Gastrocnemius medialis (tissue), 4 donors: ENCODE measurements around the gene HSPA13. TPM values are rescaled to one million over a fixed set of nuclear protein-coding genes. Genes with fewer than 3 reads are reported as not detected.

Source experiments
- ATAC-seq, 2 donors: fragments of 150-250 bp; one replicate each; pipeline ENCODE4 v1.9.1; 2016
- DNase-seq, 2 donors: peaks; one replicate each; pipeline ENCODE4 v3.0.0-alpha.2; 2019
- H3K27ac ChIP-seq, 4 donors: fragments of 200-600 bp; sonication (generic); 1 replicate in 1 of 4; 2 replicates in 3 of 4; pipeline ENCODE4 v1.5.1; 2016 to 2018; ENCODE audit warnings: mild to moderate bottlenecking in 2 of 4, moderate library complexity in 1 of 4
- H3K27me3 ChIP-seq, 3 donors: fragments of 200-600 bp; sonication (generic) in 2 of 3; 1 replicate in 1 of 3; 2 replicates in 2 of 3; pipeline versions ENCODE4 v1.5.1 to v1.6.0; 2016 to 2019; ENCODE audit warnings: mild to moderate bottlenecking in 1 of 3, moderate library complexity in 1 of 3
- H3K36me3 ChIP-seq, 2 donors: fragments of 200-600 bp; sonication (generic) in 1 of 2; one replicate each; pipeline ENCODE4 v1.5.1; 2017 to 2018
- H3K4me1 ChIP-seq, 2 donors: fragments of 200-600 bp; sonication (generic) in 1 of 2; one replicate each; pipeline ENCODE4 v1.5.1; 2016 to 2017; ENCODE audit warnings: mild to moderate bottlenecking in 2 of 2
- H3K4me3 ChIP-seq, 4 donors: fragments of 200-600 bp; sonication (generic) in 3 of 4; 1 replicate in 1 of 4; 2 replicates in 3 of 4; pipeline ENCODE4 v1.5.1; 2016 to 2019; ENCODE audit warnings: mild to moderate bottlenecking in 2 of 4
- H3K9me3 ChIP-seq, 3 donors: fragments of 200-600 bp; sonication (generic) in 2 of 3; 1 replicate in 1 of 3; 2 replicates in 2 of 3; pipeline ENCODE4 v1.5.1; 2016 to 2019
- CTCF ChIP-seq, 5 experiments: fragments of 450-650 bp in 3 of 5; fragments of 200-600 bp in 2 of 5; sonication (generic) in 2 of 5; IDR thresholded peaks in 4 of 5; conservative IDR thresholded peaks in 1 of 5; 1 replicate in 4 of 5; 2 replicates in 1 of 5; pipeline ENCODE4 v1.5.1; 2016 to 2019; ENCODE audit warnings: antibody characterized with exemption in 5 of 5, mild to moderate bottlenecking in 3 of 5, moderate library complexity in 3 of 5
- POLR2A ChIP-seq, 2 donors: fragments of 450-650 bp; IDR thresholded peaks; one replicate each; pipeline ENCODE4 v1.6.1; 2017; ENCODE audit warnings: antibody characterized with exemption in 2 of 2, mild to moderate bottlenecking in 2 of 2, moderate library complexity in 2 of 2
- in situ Hi-C, 4 donors: fragments of 200-750 bp; cut with MboI; loops; one replicate each; pipeline versions ENCODE4 v1.15.0 to v1.8.0; 2017; ENCODE audit warnings: low sequenced_read_pairs in 4 of 4
- intact Hi-C: fragments of 100-400 bp; cut with DNase I; formaldehyde crosslinking; loops from one replicate; pipeline ENCODE4 v1.15.1; 2023; ENCODE audit warnings: low total_unique reads
- total RNA-seq, 4 donors: library from RNA; depleted of rRNA; stranded (reverse); fragments of >200 nt; gene quantifications; one replicate each; pipeline versions ENCODE4 v1.1.0 to v1.2.3, GENCODE V29; 2016

Gene HSPA13
- total RNA-seq = 1 to 10 TPM; 4.8 to 8.3 (median 7.4) TPM

DNA sequence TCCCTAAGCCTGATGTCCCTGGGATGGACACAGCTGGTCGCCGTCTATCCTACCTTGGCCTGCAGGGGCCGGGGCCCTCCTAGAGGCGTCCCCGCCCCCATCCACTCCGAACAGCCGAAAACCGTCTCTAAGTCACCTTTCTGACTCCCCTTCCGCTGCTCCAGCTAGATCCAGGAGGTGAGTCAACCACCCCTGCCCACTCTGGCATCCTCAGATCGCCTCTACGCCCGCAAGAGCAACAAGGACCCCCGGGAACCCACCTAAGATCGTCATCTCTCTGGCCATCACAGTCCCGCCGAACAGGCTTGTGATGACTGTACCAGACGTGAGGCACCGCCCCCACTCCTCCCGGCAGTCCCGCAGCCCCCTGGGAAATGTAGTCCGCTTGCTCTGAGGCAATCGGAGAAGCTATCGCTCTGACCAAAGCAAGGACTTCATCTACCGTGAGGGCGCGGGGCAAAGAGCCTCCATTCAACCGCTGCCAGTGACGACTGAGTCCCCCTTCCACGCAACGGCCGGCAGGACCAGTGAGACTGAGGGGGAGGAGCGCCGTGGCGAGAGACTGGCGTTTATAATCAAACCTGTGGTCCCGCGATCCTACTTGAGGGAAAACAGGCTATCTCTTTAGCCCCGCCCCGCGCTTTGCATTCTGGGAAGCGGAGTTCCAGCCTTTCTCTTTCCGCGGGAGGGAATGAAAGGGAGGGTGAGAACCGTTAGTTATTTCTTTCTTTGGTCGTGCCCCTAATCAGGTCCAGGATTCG is at the start of gene HSPA13:
Gene HSPA13, minus strand, starts transcription at position 312 of the 761 bp plus-strand sequence. Its CDS starts 27 bp downstream, at position 285.
- peaks cover 0 to 8% of the 10 kb centered on the region in 2 donors for H3K36me3 ChIP-seq
- in situ Hi-C loops = loop anchor here in 1 of 4 donors (25.0 kb wide), 1 partner anchor 679 kb away; the partner anchor contains the start of gene NRIP1
- peaks cover 10 to 21% of the 10 kb centered on the region in 2 donors for H3K4me1 ChIP-seq
- no peaks in the 10 kb centered on the region for H3K9me3 ChIP-seq
- TF ChIP-seq POLR2A (IDR thresholded peaks at IDR 0.05) (peak; percentile 61 to 67), CTCF (IDR thresholded peaks at IDR 0.05 in 4 of 5, conservative IDR thresholded peaks at IDR 0.05 in 1 of 5) (no peak)
- H3K27me3 ChIP-seq = no peaks in the 10 kb centered on the region
- intact Hi-C loops = loop anchor here (5.0 to 10.0 kb wide), 3 partner anchors 682 to 1444 kb away; partner anchors contain the start of gene NRIP1
- peak within 1 kb of the TSS; percentile 76 to 96 (median 82) for H3K4me3 ChIP-seq
- ATAC-seq (peak; percentile 99), DNase-seq (peak; percentile 99 to 100)
- peak within 1 kb of the TSS; percentile 85 to 90 (median 86) for H3K27ac ChIP-seq

DNA sequence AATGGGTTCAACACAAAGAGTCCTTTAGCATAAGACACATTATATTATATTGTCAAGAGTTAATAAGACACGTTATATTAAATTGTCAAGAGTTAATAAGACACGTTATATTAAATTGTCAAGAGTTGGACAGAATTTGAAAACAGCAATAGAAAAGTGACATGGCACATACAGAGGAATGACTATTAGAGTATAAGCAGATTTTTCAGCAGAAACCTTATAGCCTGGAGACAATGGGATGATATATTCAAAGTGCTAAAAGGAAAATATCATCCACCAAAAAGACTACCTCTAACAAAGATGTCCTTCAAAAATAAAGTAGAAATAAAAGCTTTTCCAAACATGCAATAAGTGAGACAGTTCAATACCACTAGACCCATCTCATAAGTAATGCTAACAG is 36.0 kb upstream of the HSPA13 start:
- DNase-seq (no peak), ATAC-seq (no peak)
- H3K4me1 ChIP-seq = no peaks in the 10 kb centered on the region
- H3K27ac ChIP-seq = no peak overlapping the region
- no peaks in the 10 kb centered on the region for H3K27me3 ChIP-seq
- TF ChIP-seq CTCF (IDR thresholded peaks at IDR 0.05 in 4 of 5, conservative IDR thresholded peaks at IDR 0.05 in 1 of 5) = no peak
- no peak for TF ChIP-seq POLR2A (IDR thresholded peaks at IDR 0.05)
- H3K4me3 ChIP-seq = no peak overlapping the region
- H3K9me3 ChIP-seq = no peaks in the 10 kb centered on the region
- in situ Hi-C loops = loop anchor here in 1 of 4 donors (25.0 kb wide), 1 partner anchor 1168 kb away; no protein-coding TSS in a partner anchor
- no peaks in the 10 kb centered on the region for H3K36me3 ChIP-seq
- intact Hi-C loops = no loop called here

- intact Hi-C loops (no loop called here), in situ Hi-C loops (loop anchor here in 1 of 4 donors (25.0 kb wide), 1 partner anchor 1172 kb away; no protein-coding TSS in a partner anchor)
- H3K27ac ChIP-seq = no peak overlapping the region
- TF ChIP-seq CTCF (IDR thresholded peaks at IDR 0.05 in 4 of 5, conservative IDR thresholded peaks at IDR 0.05 in 1 of 5) = no peak
- no peak for TF ChIP-seq POLR2A (IDR thresholded peaks at IDR 0.05)
- no peaks in the 10 kb centered on the region for H3K27me3 ChIP-seq
- ATAC-seq = no peak
- H3K36me3 ChIP-seq = no peaks in the 10 kb centered on the region
- H3K4me3 ChIP-seq = no peak overlapping the region
- H3K4me1 ChIP-seq = no peaks in the 10 kb centered on the region
- H3K9me3 ChIP-seq = no peaks in the 10 kb centered on the region
- no peak for DNase-seq
These were observed 32.1 kb upstream of the HSPA13 start for GRCh38 chr21:14414932-14415508.

- ATAC-seq (no peak), DNase-seq (no peak)
- Histone ChIP-seq H3K4me1 (no peaks in the 10 kb centered on the region), H3K27me3 (no peaks in the 10 kb centered on the region), H3K4me3 (no peak overlapping the region), H3K9me3 (no peaks in the 10 kb centered on the region), H3K36me3 (no peaks in the 10 kb centered on the region), H3K27ac (no peak overlapping the region)
- in situ Hi-C loops = loop anchor here in 3 of 4 donors (10.0 to 25.0 kb wide), 2 partner anchors 1181 to 1189 kb away; no protein-coding TSS in a partner anchor
- TF ChIP-seq POLR2A (IDR thresholded peaks at IDR 0.05) (no peak), CTCF (IDR thresholded peaks at IDR 0.05 in 4 of 5, conservative IDR thresholded peaks at IDR 0.05 in 1 of 5) (no peak)
- intact Hi-C loops = no loop called here
These were observed 23.0 kb upstream of the HSPA13 start for GRCh38 chr21:14405962-14406361.
